Mesendoderm (in vitro differentiated cells): Measurements from ENCODE around the gene PLA2G3.
A peak's percentile ranks its signal among the peaks of the same experiment; 100 is the strongest.

Experiments
- DNase-seq: peaks from one replicate; pipeline ENCODE4 v3.0.0; 2013
- H2AK5ac ChIP-seq: 2 replicates; pipeline ENCODE4 v1.6.1; 2013; ENCODE audit warnings: low read length, inconsistent platforms
- H2BK120ac ChIP-seq: 2 replicates; pipeline ENCODE4 v1.6.1; 2013; ENCODE audit warnings: low read depth, mild to moderate bottlenecking, low read length, moderate library complexity, mixed read lengths
- H2BK15ac ChIP-seq: replicated peaks from 2 replicates; pipeline ENCODE4 v1.6.1; 2013; ENCODE audit warnings: low read depth, mild to moderate bottlenecking, moderate library complexity
- H2BK5ac ChIP-seq: 2 replicates; pipeline ENCODE4 v1.6.1; 2013; ENCODE audit warnings: low read length, inconsistent platforms
- H3K18ac ChIP-seq: 2 replicates; pipeline ENCODE4 v1.6.1; 2013; ENCODE audit warnings: mild to moderate bottlenecking, low read length, mixed read lengths
- H3K23ac ChIP-seq: one replicate; pipeline ENCODE4 v1.6.1; 2013; ENCODE audit warnings: low read length
- H3K27ac ChIP-seq: 2 replicates; pipeline ENCODE4 v1.5.1; 2013; ENCODE audit warnings: low read depth, mild to moderate bottlenecking, inconsistent platforms, low read length, moderate library complexity
- H3K27me3 ChIP-seq: 2 replicates; pipeline ENCODE4 v1.6.1; 2013; ENCODE audit warnings: low read length, control low read depth, mild to moderate bottlenecking, inconsistent platforms; ENCODE audit not compliant: insufficient read depth, poor library complexity
- H3K36me3 ChIP-seq: 2 replicates; pipeline ENCODE4 v1.6.1; 2013; ENCODE audit warnings: low read length, inconsistent platforms; ENCODE audit not compliant: control insufficient read depth, insufficient read depth
- H3K4ac ChIP-seq: one replicate; pipeline ENCODE4 v1.6.1; 2013; ENCODE audit warnings: low read depth, mild to moderate bottlenecking, low read length, moderate library complexity
- H3K4me1 ChIP-seq: 2 replicates; pipeline ENCODE4 v1.6.1; 2013; ENCODE audit warnings: low read depth, low read length, inconsistent platforms; ENCODE audit not compliant: control insufficient read depth
- H3K4me2 ChIP-seq: 2 replicates; pipeline ENCODE4 v1.6.1; 2013; ENCODE audit warnings: low read length
- H3K4me3 ChIP-seq: 2 replicates; pipeline ENCODE4 v1.5.1; 2013; ENCODE audit warnings: mild to moderate bottlenecking, low read length
- H3K56ac ChIP-seq: one replicate; pipeline ENCODE4 v1.6.1; 2013; ENCODE audit warnings: low read length
- H3K79me1 ChIP-seq: 2 replicates; pipeline ENCODE4 v1.6.1; 2013; ENCODE audit warnings: low read length, inconsistent platforms
- H3K79me2 ChIP-seq: 2 replicates; pipeline ENCODE4 v1.6.1; 2013; ENCODE audit warnings: mild to moderate bottlenecking, low read length; ENCODE audit not compliant: control insufficient read depth, insufficient read depth
- H3K9ac ChIP-seq: 2 replicates; pipeline ENCODE4 v1.6.1; 2013; ENCODE audit warnings: low read length, inconsistent platforms
- H4K5ac ChIP-seq: one replicate; pipeline ENCODE4 v1.6.1; 2013; ENCODE audit warnings: low read length
- H4K8ac ChIP-seq: one replicate; pipeline ENCODE4 v1.6.1; 2013; ENCODE audit warnings: low read depth, mild to moderate bottlenecking, control low read depth, low read length, moderate library complexity
- WGBS: extraction: QIAGEN DNeasy Blood & Tissue Kit; methylation state at CpG from one replicate; pipeline ENCODE4 v1.1.7; 2013; ENCODE audit warnings: low lambda C conversion rate, missing lambda C conversion rate; ENCODE audit not compliant: insufficient coverage; ENCODE audit errors: extremely low coverage; 5-methylcytosine and 5-hydroxymethylcytosine counted together

PLA2G3 gene

GRCh38 chr22:31139066-31139465 lies 1.2 kb downstream of the PLA2G3 start:
- Histone ChIP-seq H3K4me1 (peaks cover 4% of the 10 kb centered on the region), H2AK5ac (no peak overlapping the region), H3K27me3 (no peaks in the 10 kb centered on the region), H3K36me3 (peaks cover 3% of the 10 kb centered on the region), H4K8ac (no peak overlapping the region), H2BK120ac (no peak overlapping the region), H3K4me3 (no peak overlapping the region), H3K56ac (peak overlapping the region; percentile 89), H3K18ac (no peak overlapping the region), H3K23ac (no peak overlapping the region), H3K27ac (no peak overlapping the region), H3K4ac (no peak overlapping the region), H4K5ac (no peak overlapping the region), H3K4me2 (no peak overlapping the region), H3K9ac (peak overlapping the region; percentile 65), H2BK15ac (no peak overlapping the region), H3K79me1 (peaks cover 7% of the 10 kb centered on the region), H3K79me2 (peaks cover 11% of the 10 kb centered on the region), H2BK5ac (no peak overlapping the region)
- DNase-seq = no peak
- WGBS = no CpG with 5 or more reads among the region's 3 CpGs

- Histone ChIP-seq H3K79me1 (peaks cover 7% of the 10 kb centered on the region), H3K4me3 (no peak overlapping the region)
Measured at GRCh38 chr22:31138126-31138525, 2.2 kb downstream of the PLA2G3 start.

GRCh38 chr22:31137721-31138120 lies 2.6 kb downstream of the PLA2G3 start:
- Histone ChIP-seq H3K56ac (no peak overlapping the region), H3K4me1 (peaks cover 4% of the 10 kb centered on the region), H3K79me2 (peaks cover 11% of the 10 kb centered on the region), H2BK15ac (no peak overlapping the region), H2BK120ac (no peak overlapping the region), H4K8ac (no peak overlapping the region), H2AK5ac (no peak overlapping the region), H3K9ac (no peak overlapping the region), H4K5ac (no peak overlapping the region), H3K18ac (no peak overlapping the region), H2BK5ac (no peak overlapping the region), H3K27me3 (no peaks in the 10 kb centered on the region), H3K4ac (no peak overlapping the region), H3K79me1 (peaks cover 7% of the 10 kb centered on the region), H3K23ac (no peak overlapping the region), H3K4me3 (no peak overlapping the region), H3K27ac (no peak overlapping the region), H3K36me3 (peaks cover 3% of the 10 kb centered on the region), H3K4me2 (no peak overlapping the region)
- DNase-seq = no peak
- WGBS = no CpG with 5 or more reads among the region's 10 CpGs

More at GRCh38 chr22:31138126-31138525, 2.2 kb downstream of the PLA2G3 start:
- H3K27me3 ChIP-seq = no peaks in the 10 kb centered on the region
- no peak overlapping the region for H2BK120ac ChIP-seq
- peaks cover 11% of the 10 kb centered on the region for H3K79me2 ChIP-seq
- H3K36me3 ChIP-seq = peaks cover 3% of the 10 kb centered on the region
- no CpG with 5 or more reads among the region's 10 CpGs for WGBS
- no peak overlapping the region for H3K9ac ChIP-seq
- no peak for DNase-seq
- no peak overlapping the region for H3K4me2 ChIP-seq
- H2AK5ac ChIP-seq = no peak overlapping the region
- H4K8ac ChIP-seq = no peak overlapping the region
- H3K23ac ChIP-seq = no peak overlapping the region
- no peak overlapping the region for H3K18ac ChIP-seq
- no peak overlapping the region for H4K5ac ChIP-seq
- no peak overlapping the region for H3K4ac ChIP-seq
- H2BK5ac ChIP-seq = no peak overlapping the region
- no peak overlapping the region for H2BK15ac ChIP-seq
- H3K56ac ChIP-seq = no peak overlapping the region
- no peak overlapping the region for H3K27ac ChIP-seq
- peaks cover 4% of the 10 kb centered on the region for H3K4me1 ChIP-seq

GRCh38 chr22:31136711-31137110 lies 3.6 kb downstream of the PLA2G3 start:
- Histone ChIP-seq H3K79me1 (peaks cover 7% of the 10 kb centered on the region), H3K36me3 (peaks cover 3% of the 10 kb centered on the region), H2AK5ac (no peak overlapping the region), H4K8ac (no peak overlapping the region), H3K9ac (no peak overlapping the region), H3K56ac (no peak overlapping the region), H3K4me1 (peaks cover 4% of the 10 kb centered on the region), H2BK15ac (no peak overlapping the region), H3K23ac (no peak overlapping the region), H3K4me3 (no peak overlapping the region), H2BK120ac (no peak overlapping the region), H3K27ac (no peak overlapping the region), H3K79me2 (peaks cover 11% of the 10 kb centered on the region), H3K4me2 (no peak overlapping the region), H2BK5ac (no peak overlapping the region), H3K18ac (no peak overlapping the region), H3K27me3 (no peaks in the 10 kb centered on the region), H3K4ac (no peak overlapping the region), H4K5ac (no peak overlapping the region)
- WGBS = no CpG with 5 or more reads among the region's 16 CpGs
- no peak for DNase-seq

GRCh38 chr22:31136155-31136554 lies 4.2 kb downstream of the PLA2G3 start:
- Histone ChIP-seq H3K4me3 (no peak overlapping the region), H3K79me1 (peaks cover 7% of the 10 kb centered on the region), H3K36me3 (peaks cover 3% of the 10 kb centered on the region), H2BK120ac (no peak overlapping the region), H3K4me1 (peaks cover 4% of the 10 kb centered on the region), H3K9ac (no peak overlapping the region), H3K18ac (no peak overlapping the region), H2BK15ac (no peak overlapping the region), H4K8ac (no peak overlapping the region), H3K27me3 (no peaks in the 10 kb centered on the region), H3K4me2 (no peak overlapping the region), H3K27ac (no peak overlapping the region), H3K4ac (no peak overlapping the region), H3K56ac (no peak overlapping the region), H3K23ac (no peak overlapping the region), H4K5ac (no peak overlapping the region), H2BK5ac (no peak overlapping the region), H3K79me2 (peaks cover 11% of the 10 kb centered on the region), H2AK5ac (no peak overlapping the region)
- no CpG with 5 or more reads among the region's 9 CpGs for WGBS
- DNase-seq = no peak

- H3K27me3 ChIP-seq = no peaks in the 10 kb centered on the region
- no peak overlapping the region for H4K8ac ChIP-seq
- no peak overlapping the region for H3K27ac ChIP-seq
- no peak overlapping the region for H3K4me3 ChIP-seq
- H3K36me3 ChIP-seq = peaks cover 3% of the 10 kb centered on the region
- peaks cover 11% of the 10 kb centered on the region for H3K79me2 ChIP-seq
- DNase-seq = no peak
- H3K79me1 ChIP-seq = peaks cover 7% of the 10 kb centered on the region
- no peak overlapping the region for H3K23ac ChIP-seq
- H3K4ac ChIP-seq = no peak overlapping the region
- no peak overlapping the region for H2BK15ac ChIP-seq
- no peak overlapping the region for H4K5ac ChIP-seq
- no peak overlapping the region for H3K4me2 ChIP-seq
- H3K56ac ChIP-seq = no peak overlapping the region
- no peak overlapping the region for H2BK120ac ChIP-seq
- no peak overlapping the region for H3K9ac ChIP-seq
- H2AK5ac ChIP-seq = no peak overlapping the region
- no peak overlapping the region for H2BK5ac ChIP-seq
- WGBS = no CpG with 5 or more reads among the region's 6 CpGs
- peaks cover 2% of the 10 kb centered on the region for H3K4me1 ChIP-seq
- H3K18ac ChIP-seq = no peak overlapping the region
Measured at GRCh38 chr22:31135706-31136105, 4.6 kb downstream of the PLA2G3 start.
